Femur (tissue), 1 donor: ENCODE results near the gene CCDC106.

Experiments used
- DNase-seq: peaks from one replicate; pipeline ENCODE4 v3.0.0-alpha.2; 2017

The CCDC106 gene

GRCh38 chr19:55686311-55687050 lies 38.5 kb downstream of the CCDC106 start:
- DNase-seq = no peak

GRCh38 chr19:55687281-55688201 lies 39.5 kb downstream of the CCDC106 start:
- no peak for DNase-seq

GRCh38 chr19:55688422-55689218 lies 40.6 kb downstream of the CCDC106 start:
- DNase-seq = peak; percentile 79

- no peak for DNase-seq
These were observed 41.5 kb downstream of the CCDC106 start for GRCh38 chr19:55689411-55690108.

GRCh38 chr19:55690109-55690768 lies 42.2 kb downstream of the CCDC106 start:
- DNase-seq = no peak

GRCh38 chr19:55690769-55691545 lies 42.9 kb downstream of the CCDC106 start:
- DNase-seq = no peak

- no peak for DNase-seq
These were observed 43.8 kb downstream of the CCDC106 start for GRCh38 chr19:55691561-55692481.

GRCh38 chr19:55692681-55693081 lies 44.7 kb downstream of the CCDC106 start:
- DNase-seq = no peak

- DNase-seq = no peak
These were observed 45.4 kb downstream of the CCDC106 start for GRCh38 chr19:55693336-55693974.

- no peak for DNase-seq
These were observed 46.2 kb downstream of the CCDC106 start for GRCh38 chr19:55694241-55694655.

- DNase-seq = no peak
These were observed 46.9 kb downstream of the CCDC106 start for GRCh38 chr19:55694656-55695491.

- no peak for DNase-seq
These were observed 47.7 kb downstream of the CCDC106 start for GRCh38 chr19:55695511-55696290.

GRCh38 chr19:55696301-55697068 lies 48.5 kb downstream of the CCDC106 start:
- no peak for DNase-seq

GRCh38 chr19:55697069-55697440 lies 49.0 kb downstream of the CCDC106 start:
- DNase-seq = no peak

- DNase-seq = no peak
These were observed 49.7 kb downstream of the CCDC106 start for GRCh38 chr19:55697698-55698097.

- DNase-seq = no peak
These were observed 50.2 kb downstream of the CCDC106 start for GRCh38 chr19:55698256-55698655.

GRCh38 chr19:55699221-55699620 lies 51.2 kb downstream of the CCDC106 start:
- DNase-seq = no peak
